Karpas-422 (cell line): ENCODE results near the gene BLMH. TPM values are rescaled to one million over a fixed set of nuclear protein-coding genes. Genes with fewer than 3 reads are reported as not detected.

Source experiments
- DNase-seq: peaks from one replicate; pipeline ENCODE4 v3.0.0-alpha.2; 2015
- H2AFZ ChIP-seq: fragments of 200-600 bp; sonication (generic); 2 replicates; pipeline ENCODE4 v1.6.1; 2014; ENCODE audit warnings: antibody characterized with exemption, low read length, mixed read lengths
- H3K27ac ChIP-seq: fragments of 200-600 bp; sonication (generic); 2 replicates; pipeline ENCODE4 v1.5.1; 2014; ENCODE audit warnings: mild to moderate bottlenecking, low read length, moderate library complexity
- H3K27me3 ChIP-seq: fragments of 200-600 bp; sonication (generic); 2 replicates; pipeline ENCODE4 v1.6.1; 2014; ENCODE audit warnings: low read length, mixed read lengths
- H3K36me3 ChIP-seq: fragments of 200-600 bp; sonication (generic); 2 replicates; pipeline ENCODE4 v1.6.1; 2014; ENCODE audit warnings: low read length, mixed read lengths; ENCODE audit not compliant: insufficient read depth
- H3K4me1 ChIP-seq: fragments of 200-600 bp; sonication (generic); 2 replicates; pipeline ENCODE4 v1.6.1; 2014; ENCODE audit warnings: mild to moderate bottlenecking, low read length, mixed read lengths
- H3K4me2 ChIP-seq: fragments of 200-600 bp; sonication (generic); 2 replicates; pipeline ENCODE4 v1.6.1; 2014; ENCODE audit warnings: low read length, low read depth, mild to moderate bottlenecking; ENCODE audit not compliant: poor library complexity, severe bottlenecking
- H3K4me3 ChIP-seq: fragments of 200-600 bp; sonication (generic); 2 replicates; pipeline ENCODE4 v1.5.1; 2014; ENCODE audit warnings: mild to moderate bottlenecking, antibody characterized with exemption, low read length, mixed read lengths
- H3K79me2 ChIP-seq: fragments of 200-600 bp; sonication (generic); 2 replicates; pipeline ENCODE4 v1.6.1; 2014; ENCODE audit warnings: mild to moderate bottlenecking, low read length, mixed read lengths
- H3K9ac ChIP-seq: fragments of 200-600 bp; sonication (generic); 2 replicates; pipeline ENCODE4 v1.6.0; 2014; ENCODE audit warnings: low read length
- H3K9me2 ChIP-seq: fragments of 200-600 bp; sonication (generic), shearing (Covaris generic); replicated peaks from 2 replicates; pipeline ENCODE4 v1.6.0; 2014; ENCODE audit warnings: mild to moderate bottlenecking, low read length, moderate library complexity; ENCODE audit not compliant: insufficient read depth
- H3K9me3 ChIP-seq: fragments of 300-700, 200-600 bp; sonication (generic); 2 replicates; pipeline ENCODE4 v1.6.1; 2014; ENCODE audit warnings: low read length, mixed read lengths
- H4K20me1 ChIP-seq: fragments of 200-600 bp; sonication (generic); 2 replicates; pipeline ENCODE4 v1.6.1; 2014; ENCODE audit warnings: mild to moderate bottlenecking, antibody characterized with exemption, low read length, low read depth; ENCODE audit not compliant: insufficient read depth
- total RNA-seq: library from RNA; depleted of rRNA; stranded (reverse); fragments of >200 nt; shearing (Covaris generic); gene quantifications from 2 replicates; pipeline ENCODE4 v1.2.3, GENCODE V29; 2014; ENCODE audit warnings: low replicate concordance

BLMH gene
- total RNA-seq, 1 experiment from 2014 or later, result 47.5 TPM

GRCh38 chr17:30229012-30229411, 62.7 kb downstream of the BLMH start:
- Histone ChIP-seq H3K4me2 (no peak overlapping the region), H3K4me1 (peaks cover 6% of the 10 kb centered on the region), H3K9me2 (no peaks in the 10 kb centered on the region), H3K36me3 (no peaks in the 10 kb centered on the region), H4K20me1 (no peaks in the 10 kb centered on the region), H3K4me3 (no peak overlapping the region), H3K27me3 (no peaks in the 10 kb centered on the region), H3K9me3 (no peaks in the 10 kb centered on the region), H3K27ac (no peak overlapping the region), H2AFZ (no peak overlapping the region), H3K79me2 (no peaks in the 10 kb centered on the region), H3K9ac (no peak overlapping the region)
- no peak for DNase-seq

GRCh38 chr17:30228011-30228410, 63.7 kb downstream of the BLMH start:
- Histone ChIP-seq H3K4me3 (no peak overlapping the region), H3K9me3 (no peaks in the 10 kb centered on the region), H3K9me2 (no peaks in the 10 kb centered on the region), H3K27ac (no peak overlapping the region), H4K20me1 (no peaks in the 10 kb centered on the region), H3K4me1 (peaks cover 6% of the 10 kb centered on the region), H3K79me2 (no peaks in the 10 kb centered on the region), H3K4me2 (no peak overlapping the region), H3K9ac (no peak overlapping the region), H3K27me3 (no peaks in the 10 kb centered on the region), H3K36me3 (no peaks in the 10 kb centered on the region), H2AFZ (no peak overlapping the region)
- no peak for DNase-seq

- Histone ChIP-seq H3K27me3 (no peaks in the 10 kb centered on the region), H3K9me2 (no peaks in the 10 kb centered on the region), H3K4me1 (peaks cover 6% of the 10 kb centered on the region), H3K36me3 (no peaks in the 10 kb centered on the region), H3K4me3 (no peak overlapping the region), H3K9me3 (no peaks in the 10 kb centered on the region), H3K4me2 (no peak overlapping the region), H3K79me2 (no peaks in the 10 kb centered on the region), H2AFZ (no peak overlapping the region), H3K9ac (no peak overlapping the region), H3K27ac (no peak overlapping the region), H4K20me1 (no peaks in the 10 kb centered on the region)
- DNase-seq, result no peak
Observed at GRCh38 chr17:30226878-30227277, 64.9 kb downstream of the BLMH start.

- Histone ChIP-seq H2AFZ (no peak overlapping the region), H3K4me1 (peaks cover 6% of the 10 kb centered on the region), H3K27me3 (no peaks in the 10 kb centered on the region), H3K36me3 (no peaks in the 10 kb centered on the region), H3K9ac (no peak overlapping the region), H3K9me2 (no peaks in the 10 kb centered on the region), H3K27ac (no peak overlapping the region), H4K20me1 (no peaks in the 10 kb centered on the region), H3K9me3 (no peaks in the 10 kb centered on the region), H3K4me2 (no peak overlapping the region), H3K79me2 (no peaks in the 10 kb centered on the region), H3K4me3 (no peak overlapping the region)
- DNase-seq, result no peak
Observed at GRCh38 chr17:30225919-30226553, 65.7 kb downstream of the BLMH start.

- no peak for DNase-seq
- no peaks in the 10 kb centered on the region for H4K20me1 ChIP-seq
- H3K4me1 ChIP-seq, result peaks cover 2% of the 10 kb centered on the region
- no peak overlapping the region for H3K4me3 ChIP-seq
- H3K9ac ChIP-seq, result no peak overlapping the region
- H3K4me2 ChIP-seq, result no peak overlapping the region
- H3K27me3 ChIP-seq, result no peaks in the 10 kb centered on the region
- H3K27ac ChIP-seq, result no peak overlapping the region
- H3K79me2 ChIP-seq, result no peaks in the 10 kb centered on the region
- no peak overlapping the region for H2AFZ ChIP-seq
- no peaks in the 10 kb centered on the region for H3K9me3 ChIP-seq
- H3K9me2 ChIP-seq, result no peaks in the 10 kb centered on the region
- H3K36me3 ChIP-seq, result no peaks in the 10 kb centered on the region
Observed at GRCh38 chr17:30225112-30225511, 66.6 kb downstream of the BLMH start.

GRCh38 chr17:30224419-30224960, 67.3 kb downstream of the BLMH start:
- Histone ChIP-seq H3K9me3 (no peaks in the 10 kb centered on the region), H3K9ac (no peak overlapping the region), H3K4me2 (no peak overlapping the region), H3K4me3 (no peak overlapping the region), H3K36me3 (no peaks in the 10 kb centered on the region), H4K20me1 (no peaks in the 10 kb centered on the region), H3K27me3 (no peaks in the 10 kb centered on the region), H3K4me1 (no peaks in the 10 kb centered on the region), H3K9me2 (no peaks in the 10 kb centered on the region), H2AFZ (no peak overlapping the region), H3K27ac (no peak overlapping the region), H3K79me2 (no peaks in the 10 kb centered on the region)
- no peak for DNase-seq

GRCh38 chr17:30222721-30223175, 69.0 kb downstream of the BLMH start:
- DNase-seq, result no peak
- Histone ChIP-seq H4K20me1 (no peaks in the 10 kb centered on the region), H3K36me3 (no peaks in the 10 kb centered on the region), H3K9me2 (no peaks in the 10 kb centered on the region), H3K4me3 (no peak overlapping the region), H2AFZ (no peak overlapping the region), H3K27ac (no peak overlapping the region), H3K9ac (no peak overlapping the region), H3K4me1 (no peaks in the 10 kb centered on the region), H3K79me2 (no peaks in the 10 kb centered on the region), H3K4me2 (no peak overlapping the region), H3K27me3 (no peaks in the 10 kb centered on the region), H3K9me3 (no peaks in the 10 kb centered on the region)

- Histone ChIP-seq H3K27me3 (no peaks in the 10 kb centered on the region), H3K4me3 (no peak overlapping the region), H3K79me2 (no peaks in the 10 kb centered on the region), H3K27ac (no peak overlapping the region), H3K4me1 (no peaks in the 10 kb centered on the region), H2AFZ (no peak overlapping the region), H3K4me2 (no peak overlapping the region), H3K9me2 (no peaks in the 10 kb centered on the region), H3K9ac (no peak overlapping the region), H4K20me1 (no peaks in the 10 kb centered on the region), H3K36me3 (no peaks in the 10 kb centered on the region), H3K9me3 (no peaks in the 10 kb centered on the region)
- no peak for DNase-seq
Observed at GRCh38 chr17:30222251-30222650, 69.5 kb downstream of the BLMH start.
